ENCODE results near the gene RHOJ.

The RHOJ gene

GRCh38 chr14:63224196-63224595 lies 20.0 kb downstream of the RHOJ start:
- Histone ChIP-seq H3K79me2 (ENCODE audit: control insufficient read depth, low read length) (no peaks in the 10 kb centered on the region), H3K27ac (ENCODE audit: low read depth, low read length) (no peak overlapping the region), H3K27me3 (ENCODE audit: control insufficient read depth, low read length) (no peaks in the 10 kb centered on the region; the same call in 1 of the 2 replicates), H3K9me2 (replicated peaks; ENCODE audit: control insufficient read depth, low read length) (no peaks in the 10 kb centered on the region), H3K4me2 (ENCODE audit: low read length) (no peak overlapping the region), H3K4me3 (ENCODE audit: low read length) (no peak overlapping the region), H4K20me1 (ENCODE audit: control insufficient read depth, insufficient read depth, low read depth, low read length) (no peaks in the 10 kb centered on the region), H3K36me3 (ENCODE audit: control insufficient read depth, low read length) (no peaks in the 10 kb centered on the region), H3K9me3 (ENCODE audit: control insufficient read depth, insufficient read depth, low read length) (no peaks in the 10 kb centered on the region), H3K4me1 (ENCODE audit: control insufficient read depth, low read length) (no peaks in the 10 kb centered on the region), H3F3A (ENCODE audit: control insufficient read depth, insufficient read depth) (no peaks in the 10 kb centered on the region)
- TF ChIP-seq EZH2phosphoT487 (IDR thresholded peaks at IDR 0.05; ENCODE audit: borderline replicate concordance, low read length), result no peak
- TF ChIP-seq, protein P1, sequence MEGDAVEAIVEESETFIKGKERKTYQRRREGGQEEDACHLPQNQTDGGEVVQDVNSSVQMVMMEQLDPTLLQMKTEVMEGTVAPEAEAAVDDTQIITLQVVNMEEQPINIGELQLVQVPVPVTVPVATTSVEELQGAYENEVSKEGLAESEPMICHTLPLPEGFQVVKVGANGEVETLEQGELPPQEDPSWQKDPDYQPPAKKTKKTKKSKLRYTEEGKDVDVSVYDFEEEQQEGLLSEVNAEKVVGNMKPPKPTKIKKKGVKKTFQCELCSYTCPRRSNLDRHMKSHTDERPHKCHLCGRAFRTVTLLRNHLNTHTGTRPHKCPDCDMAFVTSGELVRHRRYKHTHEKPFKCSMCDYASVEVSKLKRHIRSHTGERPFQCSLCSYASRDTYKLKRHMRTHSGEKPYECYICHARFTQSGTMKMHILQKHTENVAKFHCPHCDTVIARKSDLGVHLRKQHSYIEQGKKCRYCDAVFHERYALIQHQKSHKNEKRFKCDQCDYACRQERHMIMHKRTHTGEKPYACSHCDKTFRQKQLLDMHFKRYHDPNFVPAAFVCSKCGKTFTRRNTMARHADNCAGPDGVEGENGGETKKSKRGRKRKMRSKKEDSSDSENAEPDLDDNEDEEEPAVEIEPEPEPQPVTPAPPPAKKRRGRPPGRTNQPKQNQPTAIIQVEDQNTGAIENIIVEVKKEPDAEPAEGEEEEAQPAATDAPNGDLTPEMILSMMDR (IDR thresholded peaks at IDR 0.05; ENCODE audit: low read depth, low read length, poor library complexity, severe bottlenecking), result no peak

- H3K9me3 ChIP-seq (ENCODE audit: control insufficient read depth, insufficient read depth, low read length), result no peaks in the 10 kb centered on the region
- no peak overlapping the region for H3K4me2 ChIP-seq (ENCODE audit: low read length)
- H3K79me2 ChIP-seq (ENCODE audit: control insufficient read depth, low read length), result no peaks in the 10 kb centered on the region
- H3K4me1 ChIP-seq (ENCODE audit: control insufficient read depth, low read length), result no peaks in the 10 kb centered on the region
- TF ChIP-seq EZH2phosphoT487 (IDR thresholded peaks at IDR 0.05; ENCODE audit: borderline replicate concordance, low read length), result no peak
- TF ChIP-seq, protein P1 (IDR thresholded peaks at IDR 0.05; ENCODE audit: low read depth, low read length, poor library complexity, severe bottlenecking), result no peak
- H4K20me1 ChIP-seq (ENCODE audit: control insufficient read depth, insufficient read depth, low read depth, low read length), result no peaks in the 10 kb centered on the region
- H3K36me3 ChIP-seq (ENCODE audit: control insufficient read depth, low read length), result no peaks in the 10 kb centered on the region
- H3K9me2 ChIP-seq (replicated peaks; ENCODE audit: control insufficient read depth, low read length), result no peaks in the 10 kb centered on the region
- H3K27me3 ChIP-seq (ENCODE audit: control insufficient read depth, low read length), result no peaks in the 10 kb centered on the region
- H3F3A ChIP-seq (ENCODE audit: control insufficient read depth, insufficient read depth), result no peaks in the 10 kb centered on the region
- H3K4me3 ChIP-seq (ENCODE audit: low read length), result no peak overlapping the region
- H3K27ac ChIP-seq (ENCODE audit: low read depth, low read length), result no peak overlapping the region
Observed at GRCh38 chr14:63228217-63228616, 24.0 kb downstream of the RHOJ start.

DNA sequence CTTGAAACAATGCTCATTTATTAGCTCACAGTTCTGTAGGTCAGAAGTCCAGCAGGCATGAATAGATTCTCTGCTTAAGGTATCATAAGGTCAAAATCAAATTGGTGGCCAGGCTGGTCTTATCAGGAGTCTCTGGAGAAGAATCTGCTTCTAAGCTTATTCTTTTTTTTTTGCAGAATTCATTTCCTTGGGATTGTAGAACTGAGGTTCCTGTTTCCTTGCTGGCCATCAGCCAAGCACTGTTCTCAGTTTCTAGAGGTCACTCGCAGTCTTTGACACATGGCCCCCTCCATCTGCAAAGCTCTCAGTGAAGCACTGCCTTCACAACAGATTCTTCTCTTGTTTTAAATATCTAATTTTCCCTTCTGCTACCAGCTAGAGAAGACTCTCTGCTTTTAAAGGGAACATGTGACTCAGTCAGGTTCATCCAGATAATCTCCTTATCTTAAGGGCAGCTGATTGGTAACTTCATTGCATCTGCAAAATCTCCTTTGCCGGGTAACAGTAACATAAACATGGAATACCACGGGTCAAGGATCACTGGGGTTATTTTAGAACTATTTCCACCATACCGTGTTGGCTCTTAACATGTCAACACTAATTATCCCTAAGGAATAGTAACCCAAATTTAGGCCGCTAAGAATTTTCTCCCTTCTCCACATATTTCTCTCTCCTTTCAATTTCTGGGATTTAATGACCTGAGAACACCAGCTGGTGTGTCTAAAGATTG lies 25.3 kb downstream of the RHOJ start:
- H3F3A ChIP-seq (ENCODE audit: control insufficient read depth, insufficient read depth), result no peaks in the 10 kb centered on the region
- TF ChIP-seq, protein P1 (IDR thresholded peaks at IDR 0.05; ENCODE audit: low read depth, low read length, poor library complexity, severe bottlenecking), result no peak
- no peak for TF ChIP-seq EZH2phosphoT487 (IDR thresholded peaks at IDR 0.05; ENCODE audit: borderline replicate concordance, low read length)
- H3K9me2 ChIP-seq (replicated peaks; ENCODE audit: control insufficient read depth, low read length), result no peaks in the 10 kb centered on the region
- no peak overlapping the region for H3K4me3 ChIP-seq (ENCODE audit: low read length)
- no peaks in the 10 kb centered on the region for H3K4me1 ChIP-seq (ENCODE audit: control insufficient read depth, low read length)
- no peak overlapping the region for H3K4me2 ChIP-seq (ENCODE audit: low read length)
- no peaks in the 10 kb centered on the region for H3K36me3 ChIP-seq (ENCODE audit: control insufficient read depth, low read length)
- H3K79me2 ChIP-seq (ENCODE audit: control insufficient read depth, low read length), result no peaks in the 10 kb centered on the region
- H3K27me3 ChIP-seq (ENCODE audit: control insufficient read depth, low read length), result no peaks in the 10 kb centered on the region
- no peak overlapping the region for H3K27ac ChIP-seq (ENCODE audit: low read depth, low read length)
- no peaks in the 10 kb centered on the region for H4K20me1 ChIP-seq (ENCODE audit: control insufficient read depth, insufficient read depth, low read depth, low read length)
- H3K9me3 ChIP-seq (ENCODE audit: control insufficient read depth, insufficient read depth, low read length), result no peaks in the 10 kb centered on the region

All from DOHH2 (cell line).